Measurements from ENCODE around the gene OR8K5. TPM values are rescaled to one million over a fixed set of nuclear protein-coding genes. Genes with fewer than 3 reads are reported as not detected.

OR8K5 gene
- total RNA-seq, 3 donors from 2014 or later = not detected

GRCh38 chr11:56140151-56140661 lies 19.9 kb downstream of the OR8K5 start, which contains the start of gene OR8J3:
Gene OR8J3 (minus strand): TSS chr11:56140201. CDS start chr11:56137718, 2,483 bp downstream.
- no peak within 1 kb of the TSS for H3K4me3 ChIP-seq
- TF ChIP-seq, protein P1, sequence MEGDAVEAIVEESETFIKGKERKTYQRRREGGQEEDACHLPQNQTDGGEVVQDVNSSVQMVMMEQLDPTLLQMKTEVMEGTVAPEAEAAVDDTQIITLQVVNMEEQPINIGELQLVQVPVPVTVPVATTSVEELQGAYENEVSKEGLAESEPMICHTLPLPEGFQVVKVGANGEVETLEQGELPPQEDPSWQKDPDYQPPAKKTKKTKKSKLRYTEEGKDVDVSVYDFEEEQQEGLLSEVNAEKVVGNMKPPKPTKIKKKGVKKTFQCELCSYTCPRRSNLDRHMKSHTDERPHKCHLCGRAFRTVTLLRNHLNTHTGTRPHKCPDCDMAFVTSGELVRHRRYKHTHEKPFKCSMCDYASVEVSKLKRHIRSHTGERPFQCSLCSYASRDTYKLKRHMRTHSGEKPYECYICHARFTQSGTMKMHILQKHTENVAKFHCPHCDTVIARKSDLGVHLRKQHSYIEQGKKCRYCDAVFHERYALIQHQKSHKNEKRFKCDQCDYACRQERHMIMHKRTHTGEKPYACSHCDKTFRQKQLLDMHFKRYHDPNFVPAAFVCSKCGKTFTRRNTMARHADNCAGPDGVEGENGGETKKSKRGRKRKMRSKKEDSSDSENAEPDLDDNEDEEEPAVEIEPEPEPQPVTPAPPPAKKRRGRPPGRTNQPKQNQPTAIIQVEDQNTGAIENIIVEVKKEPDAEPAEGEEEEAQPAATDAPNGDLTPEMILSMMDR (IDR thresholded peaks at IDR 0.05) = no peak
- no peaks in the 10 kb centered on the region for H3K4me1 ChIP-seq (ENCODE audit: low read depth)
- ATAC-seq = no peak
- no peaks in the 10 kb centered on the region for H3K9me3 ChIP-seq
- no peaks in the 10 kb centered on the region for H3K36me3 ChIP-seq (ENCODE audit: low read depth)
- intact Hi-C loops (cut with DNase I, micrococcal nuclease) = no loop called here
- DNase-seq = no peak

DNA sequence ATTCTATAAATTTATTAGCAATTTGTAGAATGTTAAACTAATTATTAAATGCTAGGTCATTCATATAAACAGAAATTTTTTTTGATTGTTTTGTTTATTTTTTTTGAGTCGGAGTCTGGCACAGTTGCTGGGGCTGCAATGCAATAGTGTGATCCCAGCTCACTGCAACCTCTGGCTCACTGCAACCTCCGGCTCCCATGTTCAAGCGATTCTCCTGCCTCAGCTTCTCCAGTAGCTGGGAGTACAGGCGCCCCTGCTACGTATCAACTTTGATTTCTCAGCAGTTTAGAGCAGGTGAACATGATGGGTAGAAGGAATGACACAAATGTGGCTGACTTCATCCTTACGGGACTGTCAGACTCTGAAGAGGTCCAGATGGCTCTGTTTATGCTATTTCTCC lies 38.0 kb downstream of the OR8K5 start, which contains the start of gene OR8H3:
TSS of gene OR8H3 (plus strand) at position 301 of the 400 bp plus-strand sequence. CDS start at position 301, 0 bp downstream.
- no peak for DNase-seq
- no peak for ATAC-seq
- Histone ChIP-seq H3K4me3 (no peak within 1 kb of the TSS), H3K9me3 (no peaks in the 10 kb centered on the region), H3K4me1 (ENCODE audit: low read depth) (no peaks in the 10 kb centered on the region), H3K36me3 (ENCODE audit: low read depth) (no peaks in the 10 kb centered on the region)
- TF ChIP-seq, protein P1 (IDR thresholded peaks at IDR 0.05) = no peak
- intact Hi-C loops (cut with DNase I, micrococcal nuclease) = loop anchor here in 1 of 2 donors (5.0 kb wide), 1 partner anchor 160 kb away; no protein-coding TSS in a partner anchor

Other genes starting within 250 kb of the OR8K5 start
- not detected for gene OR5W2, start 245.7 kb downstream of the OR8K5 start, total RNA-seq
- not detected for gene OR5I1, start 223.9 kb downstream of the OR8K5 start, total RNA-seq
- not detected for gene OR10AG1, start 190.4 kb downstream of the OR8K5 start, total RNA-seq
- not detected for gene OR5F1, start 165.7 kb downstream of the OR8K5 start, total RNA-seq
- not detected for gene OR5AS1, start 132.7 kb downstream of the OR8K5 start, total RNA-seq
- not detected for gene OR8I2, start 67.0 kb downstream of the OR8K5 start, total RNA-seq
- gene OR8H2, start 56.6 kb downstream of the OR8K5 start, total RNA-seq = not detected
- gene OR8H3, start 37.9 kb downstream of the OR8K5 start, total RNA-seq = not detected
- gene OR8J3, start 20.1 kb downstream of the OR8K5 start, total RNA-seq = not detected
- gene OR5J2, start 16.3 kb upstream of the OR8K5 start, total RNA-seq = not detected
- gene OR5T2, start 73.9 kb upstream of the OR8K5 start, total RNA-seq = not detected
- gene OR5T3, start 91.9 kb upstream of the OR8K5 start, total RNA-seq = not detected
- not detected for gene OR5T1, start 113.8 kb upstream of the OR8K5 start, total RNA-seq
- not detected for gene OR8H1, start 131.9 kb upstream of the OR8K5 start, total RNA-seq
- not detected for gene OR8K3, start 154.8 kb upstream of the OR8K5 start, total RNA-seq
- not detected for gene OR8K1, start 185.7 kb upstream of the OR8K5 start, total RNA-seq
- gene OR8J1, start 194.0 kb upstream of the OR8K5 start, total RNA-seq = not detected
- not detected for gene OR8U1, start 215.3 kb upstream of the OR8K5 start, total RNA-seq

Measured in mucosa of descending colon (tissue), 3 donors.